ENCODE measurements around the gene GYS1. TPM values are rescaled to one million over a fixed set of nuclear protein-coding genes. Genes with fewer than 3 reads are reported as not detected.
A peak's percentile ranks its signal among the peaks of the same experiment; 100 is the strongest.

Gene GYS1
- polyA plus RNA-seq, 2 donors, result 27.0 to 30.9 TPM

DNA sequence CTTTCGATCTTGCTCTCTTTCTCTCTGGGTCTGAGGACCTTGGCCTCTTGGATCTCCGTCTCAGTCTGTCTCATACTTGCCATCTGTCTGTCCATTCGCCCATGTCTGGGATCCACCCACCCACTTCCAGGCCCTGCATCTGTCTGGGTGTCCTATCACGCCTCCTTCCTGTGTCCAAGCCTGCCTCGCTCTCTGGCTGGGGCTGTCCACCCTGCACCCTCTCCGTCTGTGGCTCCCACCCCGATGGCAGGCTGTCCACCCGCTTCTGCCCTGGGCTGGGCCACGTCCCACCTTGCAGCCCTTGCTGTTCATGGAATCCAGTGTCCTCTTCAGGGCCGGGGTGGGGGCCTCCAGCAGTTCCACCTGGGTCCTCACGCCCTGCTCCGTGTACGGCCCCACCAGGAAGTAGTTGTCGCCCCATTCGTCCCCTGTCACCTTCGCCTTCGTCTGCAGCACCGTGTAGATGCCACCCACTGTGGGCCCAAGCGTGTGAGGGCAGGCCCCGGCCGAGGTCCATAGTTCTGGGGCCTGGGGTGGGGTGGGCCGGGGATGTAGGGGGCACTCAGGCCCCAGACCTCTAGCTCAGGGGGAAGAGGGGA, 2.0 kb downstream of the GYS1 start:
- Histone ChIP-seq H3K36me3 (ENCODE audit: control insufficient read depth in 2 of 2, insufficient read depth in 2 of 2, low read length in 1 of 2) (peaks cover 0 to 19% of the 10 kb centered on the region in 2 donors), H3K27ac (ENCODE audit: low read depth in 2 of 2, low read length in 1 of 2) (no peak overlapping the region), H3K9me3 (ENCODE audit: control insufficient read depth in 2 of 2, insufficient read depth in 1 of 2, low read depth in 1 of 2, low read length in 1 of 2) (no peaks in the 10 kb centered on the region), H3K27me3 (ENCODE audit: control insufficient read depth in 1 of 2, insufficient read depth in 2 of 2, low read length in 2 of 2) (no peaks in the 10 kb centered on the region), H3K4me3 (ENCODE audit: low read depth in 1 of 2, low read length in 2 of 2) (peak overlapping the region in 1 of 2 donors; percentile 89), H3K4me1 (ENCODE audit: control insufficient read depth in 2 of 2, insufficient read depth in 2 of 2, low read length in 1 of 2) (peaks cover 14 to 15% of the 10 kb centered on the region in 2 donors)
- WGBS, 2 donors, result 80 to 83% methylated on average over 22 of the region's 22 CpGs

DNA sequence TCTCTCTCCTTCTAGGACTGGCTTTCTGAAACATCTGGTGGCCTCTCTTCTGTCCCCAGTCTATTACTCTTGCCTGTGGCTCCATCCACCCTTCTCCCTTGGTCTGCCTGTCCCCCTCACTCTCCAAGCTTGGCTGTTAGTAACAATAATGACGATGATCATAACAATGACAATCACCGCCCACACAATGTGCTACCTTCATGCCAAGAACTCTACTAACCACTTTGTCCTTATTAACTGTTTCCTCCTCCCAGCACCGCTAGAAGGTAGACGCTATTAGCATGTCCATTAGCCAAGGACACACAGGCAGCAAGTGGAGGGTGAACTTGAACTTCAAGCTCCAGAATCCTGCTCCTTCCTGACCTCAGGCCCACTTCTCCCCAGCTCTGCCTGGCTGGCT, 2.7 kb downstream of the GYS1 start:
- no peak overlapping the region for H3K4me3 ChIP-seq (ENCODE audit: low read depth in 1 of 2, low read length in 2 of 2)
- no peaks in the 10 kb centered on the region for H3K27me3 ChIP-seq (ENCODE audit: control insufficient read depth in 1 of 2, insufficient read depth in 2 of 2, low read length in 2 of 2)
- peaks cover 14 to 15% of the 10 kb centered on the region in 2 donors for H3K4me1 ChIP-seq (ENCODE audit: control insufficient read depth in 2 of 2, insufficient read depth in 2 of 2, low read length in 1 of 2)
- WGBS, 2 donors, result 56 to 63% methylated on average over 4 of the region's 4 CpGs
- no peaks in the 10 kb centered on the region for H3K9me3 ChIP-seq (ENCODE audit: control insufficient read depth in 2 of 2, insufficient read depth in 1 of 2, low read depth in 1 of 2, low read length in 1 of 2)
- peaks cover 0 to 25% of the 10 kb centered on the region in 2 donors for H3K36me3 ChIP-seq (ENCODE audit: control insufficient read depth in 2 of 2, insufficient read depth in 2 of 2, low read length in 1 of 2)
- no peak overlapping the region for H3K27ac ChIP-seq (ENCODE audit: low read depth in 2 of 2, low read length in 1 of 2)

DNA sequence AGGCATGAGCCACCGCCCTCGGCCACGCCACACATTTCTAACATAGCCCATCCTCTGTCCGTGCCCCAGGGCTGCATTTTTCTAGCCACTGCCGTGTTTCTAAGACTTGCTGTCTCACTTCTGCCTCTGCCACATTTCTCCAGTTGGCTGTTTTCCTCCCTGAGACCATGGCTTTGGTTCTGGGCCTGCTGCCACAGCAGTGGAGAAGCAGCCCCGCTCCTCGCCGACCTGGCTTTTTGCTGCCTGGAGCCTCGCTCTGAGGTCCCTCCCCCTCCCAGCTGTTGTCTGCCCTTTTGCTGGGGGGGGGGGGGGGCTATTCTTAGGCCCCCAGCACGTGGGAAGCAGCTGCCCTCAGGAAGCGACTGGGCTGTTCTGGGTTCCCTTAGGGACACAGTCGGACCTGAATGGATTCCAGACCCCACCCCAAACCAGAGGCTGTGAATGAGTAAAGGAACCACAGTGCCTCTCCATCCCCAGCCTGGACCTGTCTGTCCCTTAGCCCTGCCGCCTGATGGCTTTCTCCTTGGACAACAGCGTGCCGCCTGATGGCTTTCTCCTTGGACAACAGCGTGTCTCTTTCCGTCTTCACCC, 3.3 kb downstream of the GYS1 start:
- H3K27me3 ChIP-seq (ENCODE audit: control insufficient read depth in 1 of 2, insufficient read depth in 2 of 2, low read length in 2 of 2), result no peaks in the 10 kb centered on the region
- peaks cover 0 to 30% of the 10 kb centered on the region in 2 donors for H3K36me3 ChIP-seq (ENCODE audit: control insufficient read depth in 2 of 2, insufficient read depth in 2 of 2, low read length in 1 of 2)
- no peak overlapping the region for H3K27ac ChIP-seq (ENCODE audit: low read depth in 2 of 2, low read length in 1 of 2)
- no peaks in the 10 kb centered on the region for H3K9me3 ChIP-seq (ENCODE audit: control insufficient read depth in 2 of 2, insufficient read depth in 1 of 2, low read depth in 1 of 2, low read length in 1 of 2)
- WGBS, 2 donors, result 74 to 82% methylated on average over 17 of the region's 17 CpGs
- no peak overlapping the region for H3K4me3 ChIP-seq (ENCODE audit: low read depth in 1 of 2, low read length in 2 of 2)
- peaks cover 12 to 14% of the 10 kb centered on the region in 2 donors for H3K4me1 ChIP-seq (ENCODE audit: control insufficient read depth in 2 of 2, insufficient read depth in 2 of 2, low read length in 1 of 2)

DNA sequence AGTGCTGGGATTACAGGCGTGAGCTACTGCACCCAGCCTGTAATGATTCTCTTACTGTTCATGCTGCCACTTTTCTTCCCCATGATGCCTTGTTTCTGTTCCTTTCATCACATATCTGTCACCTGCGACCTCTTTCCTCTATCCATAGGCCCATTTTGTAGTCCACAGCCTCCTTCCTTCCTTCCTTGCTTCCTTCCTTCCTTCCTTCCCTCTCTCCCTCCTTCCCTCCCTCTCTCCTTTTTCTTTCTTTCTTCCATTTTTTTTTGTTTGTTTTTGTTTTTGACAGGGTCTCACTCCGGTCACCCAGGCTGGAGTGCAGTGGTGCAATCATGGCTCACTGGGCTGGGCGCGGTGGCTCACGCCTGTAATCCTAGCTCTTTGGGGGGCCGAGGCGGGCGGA, 4.2 kb downstream of the GYS1 start:
- Histone ChIP-seq H3K9me3 (ENCODE audit: control insufficient read depth in 2 of 2, insufficient read depth in 1 of 2, low read depth in 1 of 2, low read length in 1 of 2) (no peaks in the 10 kb centered on the region), H3K27me3 (ENCODE audit: control insufficient read depth in 1 of 2, insufficient read depth in 2 of 2, low read length in 2 of 2) (no peaks in the 10 kb centered on the region), H3K4me1 (ENCODE audit: control insufficient read depth in 2 of 2, insufficient read depth in 2 of 2, low read length in 1 of 2) (peaks cover 11 to 14% of the 10 kb centered on the region in 2 donors), H3K4me3 (ENCODE audit: low read depth in 1 of 2, low read length in 2 of 2) (no peak overlapping the region), H3K36me3 (ENCODE audit: control insufficient read depth in 2 of 2, insufficient read depth in 2 of 2, low read length in 1 of 2) (peaks cover 0 to 30% of the 10 kb centered on the region in 2 donors), H3K27ac (ENCODE audit: low read depth in 2 of 2, low read length in 1 of 2) (no peak overlapping the region)
- WGBS, 2 donors, result 94 to 97% methylated on average over 9 of the region's 9 CpGs

DNA sequence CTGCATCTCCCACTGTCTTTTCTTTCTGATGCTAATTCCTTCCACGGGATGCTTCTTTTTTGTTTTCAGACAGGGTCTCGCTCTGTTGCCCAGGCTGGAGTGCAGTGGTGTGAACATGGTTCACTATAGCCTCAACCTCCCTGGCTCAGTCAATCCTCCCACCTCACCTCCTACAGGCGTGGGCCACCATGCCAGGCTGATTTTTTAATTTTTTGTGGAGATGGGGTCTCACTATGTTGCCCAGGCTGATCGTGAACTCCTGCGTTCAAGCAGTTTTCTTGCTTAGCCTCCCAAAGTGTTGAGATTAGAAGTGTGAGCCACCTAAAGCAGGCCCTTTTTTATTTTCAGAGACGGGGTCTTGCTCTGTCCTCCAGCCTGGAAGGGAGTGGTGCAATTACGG, 4.8 kb downstream of the GYS1 start:
- H3K9me3 ChIP-seq (ENCODE audit: control insufficient read depth in 2 of 2, insufficient read depth in 1 of 2, low read depth in 1 of 2, low read length in 1 of 2), result no peaks in the 10 kb centered on the region
- 94 to 95% methylated on average over 7 of the region's 7 CpGs for WGBS, 2 donors
- peaks cover 11 to 14% of the 10 kb centered on the region in 2 donors for H3K4me1 ChIP-seq (ENCODE audit: control insufficient read depth in 2 of 2, insufficient read depth in 2 of 2, low read length in 1 of 2)
- no peak overlapping the region for H3K4me3 ChIP-seq (ENCODE audit: low read depth in 1 of 2, low read length in 2 of 2)
- no peak overlapping the region for H3K27ac ChIP-seq (ENCODE audit: low read depth in 2 of 2, low read length in 1 of 2)
- H3K36me3 ChIP-seq (ENCODE audit: control insufficient read depth in 2 of 2, insufficient read depth in 2 of 2, low read length in 1 of 2), result peaks cover 0 to 30% of the 10 kb centered on the region in 2 donors
- no peaks in the 10 kb centered on the region for H3K27me3 ChIP-seq (ENCODE audit: control insufficient read depth in 1 of 2, insufficient read depth in 2 of 2, low read length in 2 of 2)

DNA sequence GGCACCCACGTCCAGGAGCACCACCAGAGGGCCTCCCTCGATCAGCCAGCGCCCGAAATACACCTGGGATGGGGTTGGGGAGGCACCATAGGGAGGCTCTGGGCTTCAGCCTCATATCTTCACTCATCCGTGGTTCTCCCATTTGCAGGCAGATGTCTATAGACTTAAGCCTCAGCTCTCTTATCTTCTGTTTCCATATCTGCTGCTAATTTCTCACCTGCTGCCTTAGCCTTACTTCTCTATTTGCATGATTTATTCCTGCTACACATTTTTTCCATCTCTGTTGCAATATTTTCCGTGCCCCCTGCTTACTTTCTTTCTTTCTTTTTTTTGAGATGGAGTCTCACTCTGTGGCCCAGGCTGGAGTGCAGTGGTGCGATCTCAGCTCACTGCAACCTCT, 5.8 kb downstream of the GYS1 start:
- 84 to 88% methylated on average over 7 of the region's 7 CpGs for WGBS, 2 donors

DNA sequence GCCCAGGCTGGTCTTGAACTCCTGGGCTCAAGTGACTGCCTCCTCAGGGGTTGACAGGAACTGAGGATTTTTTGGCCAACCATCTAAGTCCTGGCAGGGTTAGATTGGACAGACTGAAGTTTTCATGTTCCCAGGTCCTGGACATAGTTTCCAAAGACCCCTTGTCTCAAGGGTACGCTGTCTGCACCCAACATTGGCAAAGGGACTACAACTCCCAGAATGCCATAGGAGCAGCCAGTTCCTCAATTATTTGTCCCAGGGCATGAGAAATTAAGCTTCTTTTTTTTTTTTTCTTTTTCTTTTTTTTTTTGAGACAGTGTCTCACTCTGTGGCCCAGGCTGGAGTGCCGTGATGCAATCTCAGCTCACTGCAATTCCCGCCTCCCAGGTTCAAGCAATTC, 6.9 kb downstream of the GYS1 start:
- WGBS, 2 donors, result 90 to 93% methylated on average over 3 of the region's 3 CpGs
- Histone ChIP-seq H3K4me1 (ENCODE audit: control insufficient read depth in 2 of 2, insufficient read depth in 2 of 2, low read length in 1 of 2) (peaks cover 3 to 4% of the 10 kb centered on the region in 2 donors), H3K9me3 (ENCODE audit: control insufficient read depth in 2 of 2, insufficient read depth in 1 of 2, low read depth in 1 of 2, low read length in 1 of 2) (no peaks in the 10 kb centered on the region), H3K27me3 (ENCODE audit: control insufficient read depth in 1 of 2, insufficient read depth in 2 of 2, low read length in 2 of 2) (no peaks in the 10 kb centered on the region), H3K4me3 (ENCODE audit: low read depth in 1 of 2, low read length in 2 of 2) (no peak overlapping the region), H3K36me3 (ENCODE audit: control insufficient read depth in 2 of 2, insufficient read depth in 2 of 2, low read length in 1 of 2) (peaks cover 0 to 47% of the 10 kb centered on the region in 2 donors), H3K27ac (ENCODE audit: low read depth in 2 of 2, low read length in 1 of 2) (no peak overlapping the region)

More for the DNA sequence above, 5.8 kb downstream of the GYS1 start:
- no peak overlapping the region for H3K4me3 ChIP-seq (ENCODE audit: low read depth in 1 of 2, low read length in 2 of 2)
- H3K27ac ChIP-seq (ENCODE audit: low read depth in 2 of 2, low read length in 1 of 2), result no peak overlapping the region
- H3K9me3 ChIP-seq (ENCODE audit: control insufficient read depth in 2 of 2, insufficient read depth in 1 of 2, low read depth in 1 of 2, low read length in 1 of 2), result no peaks in the 10 kb centered on the region
- H3K4me1 ChIP-seq (ENCODE audit: control insufficient read depth in 2 of 2, insufficient read depth in 2 of 2, low read length in 1 of 2), result peaks cover 11 to 14% of the 10 kb centered on the region in 2 donors
- H3K36me3 ChIP-seq (ENCODE audit: control insufficient read depth in 2 of 2, insufficient read depth in 2 of 2, low read length in 1 of 2), result peaks cover 0 to 38% of the 10 kb centered on the region in 2 donors
- no peaks in the 10 kb centered on the region for H3K27me3 ChIP-seq (ENCODE audit: control insufficient read depth in 1 of 2, insufficient read depth in 2 of 2, low read length in 2 of 2)

DNA sequence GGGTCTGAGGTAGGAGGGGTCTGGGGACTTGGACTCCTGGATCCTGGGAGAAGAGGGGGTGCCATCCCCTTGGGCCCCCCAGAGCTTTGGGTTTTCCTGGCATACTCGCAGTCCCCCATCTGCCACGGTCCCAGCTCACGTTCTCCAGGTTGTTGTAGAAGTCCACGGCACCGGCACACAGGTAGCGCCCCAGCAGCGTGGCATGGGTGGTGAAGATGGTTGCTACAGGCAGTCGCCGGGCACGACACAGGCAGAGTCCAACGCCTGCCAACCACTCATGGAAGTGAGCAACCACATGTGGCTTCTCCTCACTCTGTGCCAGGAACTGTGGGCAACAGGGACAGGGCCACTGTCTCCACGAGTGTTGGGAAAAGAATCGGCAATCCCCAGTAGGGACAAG, 7.4 kb downstream of the GYS1 start:
- peaks cover 0 to 43% of the 10 kb centered on the region in 2 donors for H3K36me3 ChIP-seq (ENCODE audit: control insufficient read depth in 2 of 2, insufficient read depth in 2 of 2, low read length in 1 of 2)
- H3K4me3 ChIP-seq (ENCODE audit: low read depth in 1 of 2, low read length in 2 of 2), result no peak overlapping the region
- 95 to 97% methylated on average over 13 of the region's 13 CpGs for WGBS, 2 donors
- no peaks in the 10 kb centered on the region for H3K9me3 ChIP-seq (ENCODE audit: control insufficient read depth in 2 of 2, insufficient read depth in 1 of 2, low read depth in 1 of 2, low read length in 1 of 2)
- no peaks in the 10 kb centered on the region for H3K4me1 ChIP-seq (ENCODE audit: control insufficient read depth in 2 of 2, insufficient read depth in 2 of 2, low read length in 1 of 2)
- no peak overlapping the region for H3K27ac ChIP-seq (ENCODE audit: low read depth in 2 of 2, low read length in 1 of 2)
- no peaks in the 10 kb centered on the region for H3K27me3 ChIP-seq (ENCODE audit: control insufficient read depth in 1 of 2, insufficient read depth in 2 of 2, low read length in 2 of 2)

DNA sequence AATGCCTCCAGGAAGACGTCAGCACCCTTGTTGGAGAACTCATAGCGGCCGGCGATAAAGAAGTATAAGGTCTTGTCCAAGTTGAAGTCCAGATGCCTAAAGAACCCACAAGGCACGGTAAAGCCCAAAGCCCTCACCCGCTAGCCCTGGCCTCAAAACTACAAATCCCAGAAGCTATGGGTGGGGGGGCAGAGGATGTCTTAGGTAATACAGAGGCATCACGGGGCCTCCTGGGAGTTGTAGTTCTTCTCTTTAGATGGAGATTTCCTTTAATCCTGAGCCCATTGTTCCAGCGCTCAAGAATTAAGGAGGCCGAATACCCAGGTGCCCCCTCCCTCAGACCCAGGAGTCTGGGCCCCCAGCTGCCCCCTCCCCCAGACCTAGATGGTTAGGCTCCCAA, 10.8 kb downstream of the GYS1 start:
- Histone ChIP-seq H3K36me3 (ENCODE audit: control insufficient read depth in 2 of 2, insufficient read depth in 2 of 2, low read length in 1 of 2) (peaks cover 8 to 33% of the 10 kb centered on the region in 2 donors), H3K4me1 (ENCODE audit: control insufficient read depth in 2 of 2, insufficient read depth in 2 of 2, low read length in 1 of 2) (no peaks in the 10 kb centered on the region), H3K27ac (ENCODE audit: low read depth in 2 of 2, low read length in 1 of 2) (no peak overlapping the region), H3K9me3 (ENCODE audit: control insufficient read depth in 2 of 2, insufficient read depth in 1 of 2, low read depth in 1 of 2, low read length in 1 of 2) (no peaks in the 10 kb centered on the region), H3K4me3 (ENCODE audit: low read depth in 1 of 2, low read length in 2 of 2) (no peak overlapping the region), H3K27me3 (ENCODE audit: control insufficient read depth in 1 of 2, insufficient read depth in 2 of 2, low read length in 2 of 2) (no peaks in the 10 kb centered on the region)
- 92 to 98% methylated on average over 9 of the region's 9 CpGs for WGBS, 2 donors

DNA sequence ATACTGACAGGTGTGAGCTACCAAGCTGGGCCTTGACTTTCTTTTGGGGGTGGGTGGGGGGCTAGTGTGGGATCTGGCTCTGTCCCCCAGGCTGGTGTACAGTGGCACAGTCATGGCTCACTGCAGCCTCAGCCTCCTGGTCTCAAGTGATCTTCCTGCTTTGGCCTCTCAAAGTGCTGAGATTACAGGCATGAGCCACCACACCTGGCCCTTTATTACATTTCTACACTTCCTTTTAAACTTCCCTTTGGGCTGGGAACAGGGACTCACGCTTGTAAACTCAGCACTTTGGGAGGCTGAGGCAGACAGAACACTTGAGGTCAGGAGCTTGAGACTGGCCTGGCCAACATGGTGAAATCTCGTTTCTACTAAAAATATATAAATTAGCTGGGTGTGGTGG, 16.0 kb downstream of the GYS1 start:
- 64 to 87% methylated on average over 2 of the region's 2 CpGs for WGBS, 2 donors
- Histone ChIP-seq H3K4me3 (ENCODE audit: low read depth in 1 of 2, low read length in 2 of 2) (no peak overlapping the region), H3K27ac (ENCODE audit: low read depth in 2 of 2, low read length in 1 of 2) (no peak overlapping the region), H3K4me1 (ENCODE audit: control insufficient read depth in 2 of 2, insufficient read depth in 2 of 2, low read length in 1 of 2) (no peaks in the 10 kb centered on the region), H3K9me3 (ENCODE audit: control insufficient read depth in 2 of 2, insufficient read depth in 1 of 2, low read depth in 1 of 2, low read length in 1 of 2) (no peaks in the 10 kb centered on the region), H3K27me3 (ENCODE audit: control insufficient read depth in 1 of 2, insufficient read depth in 2 of 2, low read length in 2 of 2) (no peaks in the 10 kb centered on the region), H3K36me3 (ENCODE audit: control insufficient read depth in 2 of 2, insufficient read depth in 2 of 2, low read length in 1 of 2) (peaks cover 15 to 19% of the 10 kb centered on the region in 2 donors)

All from esophagus (tissue), 2 donors.